PC-9 (cell line): ENCODE measurements around the gene TMEM92.

ENCODE experiments used
- EZH2 ChIP-seq: fragments of 200-600 bp; sonication (generic); IDR thresholded peaks from 2 replicates; pipeline ENCODE4 v1.8.0; 2017; ENCODE audit warnings: antibody characterized with exemption, low read depth
- TF ChIP-seq, protein P1 (sequence below): fragments of 200-600 bp; sonication (generic); conservative IDR thresholded peaks from 2 replicates; pipeline ENCODE4 v1.6.1; 2017; ENCODE audit warnings: mixed run types, antibody characterized with exemption, mild to moderate bottlenecking, moderate library complexity

GRCh38 chr17:50265690-50266315, 8.5 kb upstream of the TMEM92 start:
- TF ChIP-seq, protein P1, sequence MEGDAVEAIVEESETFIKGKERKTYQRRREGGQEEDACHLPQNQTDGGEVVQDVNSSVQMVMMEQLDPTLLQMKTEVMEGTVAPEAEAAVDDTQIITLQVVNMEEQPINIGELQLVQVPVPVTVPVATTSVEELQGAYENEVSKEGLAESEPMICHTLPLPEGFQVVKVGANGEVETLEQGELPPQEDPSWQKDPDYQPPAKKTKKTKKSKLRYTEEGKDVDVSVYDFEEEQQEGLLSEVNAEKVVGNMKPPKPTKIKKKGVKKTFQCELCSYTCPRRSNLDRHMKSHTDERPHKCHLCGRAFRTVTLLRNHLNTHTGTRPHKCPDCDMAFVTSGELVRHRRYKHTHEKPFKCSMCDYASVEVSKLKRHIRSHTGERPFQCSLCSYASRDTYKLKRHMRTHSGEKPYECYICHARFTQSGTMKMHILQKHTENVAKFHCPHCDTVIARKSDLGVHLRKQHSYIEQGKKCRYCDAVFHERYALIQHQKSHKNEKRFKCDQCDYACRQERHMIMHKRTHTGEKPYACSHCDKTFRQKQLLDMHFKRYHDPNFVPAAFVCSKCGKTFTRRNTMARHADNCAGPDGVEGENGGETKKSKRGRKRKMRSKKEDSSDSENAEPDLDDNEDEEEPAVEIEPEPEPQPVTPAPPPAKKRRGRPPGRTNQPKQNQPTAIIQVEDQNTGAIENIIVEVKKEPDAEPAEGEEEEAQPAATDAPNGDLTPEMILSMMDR: no peak
- TF ChIP-seq EZH2: no peak
